Activated CD4-positive, alpha-beta memory T cell treated with anti-CD3 and anti-CD28 coated beads for 36 hours (primary cell): ENCODE results near the gene CLEC2L. TPM values are rescaled to one million over a fixed set of nuclear protein-coding genes. Genes with fewer than 3 reads are reported as not detected.

Source experiments
- CTCF ChIA-PET: fragments of 350-600 bp; sonication (Branson Sonifier 250); formaldehyde crosslinking; loops from one replicate; lab custom pipeline; 2021; ENCODE audit warnings: antibody characterized with exemption, inconsistent platforms; lab: Charles Lee
- POLR2A ChIA-PET: fragments of 350-600 bp; sonication (Branson Sonifier 250); formaldehyde crosslinking; loops from one replicate; lab custom pipeline; 2021; ENCODE audit warnings: antibody characterized with exemption; lab: Charles Lee
- DNase-seq: peaks from one replicate; pipeline ENCODE4 v3.0.0-alpha.2; 2020
- H3K27ac Mint-ChIP-seq: one replicate; pipeline ENCODE4 v1.8.0; 2021; ENCODE audit warnings: mixed read lengths
- H3K27me3 Mint-ChIP-seq: one replicate; pipeline ENCODE4 v1.8.0; 2021; ENCODE audit warnings: mixed read lengths
- H3K36me3 Mint-ChIP-seq: one replicate; pipeline ENCODE4 v1.8.0; 2021; ENCODE audit warnings: mixed read lengths
- H3K4me1 Mint-ChIP-seq: one replicate; pipeline ENCODE4 v1.8.0; 2021; ENCODE audit warnings: low read depth, mixed read lengths
- H3K4me3 Mint-ChIP-seq: one replicate; pipeline ENCODE4 v1.8.0; 2021; ENCODE audit warnings: mild to moderate bottlenecking, mixed read lengths
- H3K9me3 Mint-ChIP-seq: one replicate; pipeline ENCODE4 v1.8.0; 2021; ENCODE audit warnings: mixed read lengths
- intact Hi-C: fragments of 100-400 bp; cut with micrococcal nuclease; formaldehyde crosslinking; loops from one replicate; pipeline ENCODE4 v1.15.1; 2023
- total RNA-seq, 2 experiments: library from RNA; stranded (reverse); gene quantifications; one replicate each; pipeline ENCODE4 v1.2.3, GENCODE V29; 2021

CLEC2L gene
- total RNA-seq, 2 experiments from 2014 or later = not detected

- no peak overlapping the region for H3K4me3 Mint-ChIP-seq
- H3K36me3 Mint-ChIP-seq = no peaks in the 10 kb centered on the region
- no peaks in the 10 kb centered on the region for H3K9me3 Mint-ChIP-seq
- CTCF ChIA-PET = no interaction called here
- POLR2A ChIA-PET = interaction anchor here (1.6 kb wide), 1 partner anchor 18 kb away, joined by 3 read pairs; no protein-coding TSS in a partner anchor
- H3K4me1 Mint-ChIP-seq = peaks cover 14% of the 10 kb centered on the region
- H3K27me3 Mint-ChIP-seq = peaks cover 37% of the 10 kb centered on the region
- H3K27ac Mint-ChIP-seq = no peak overlapping the region
- intact Hi-C loops = no loop called here
- no peak for DNase-seq
Measured at GRCh38 chr7:139525239-139525638, 1.8 kb downstream of the CLEC2L start.

- POLR2A ChIA-PET = interaction anchor here (1.6 kb wide), 1 partner anchor 18 kb away, joined by 3 read pairs; no protein-coding TSS in a partner anchor
Measured at GRCh38 chr7:139525750-139526149, 2.3 kb downstream of the CLEC2L start.

GRCh38 chr7:139526578-139527544, 3.4 kb downstream of the CLEC2L start:
- no peaks in the 10 kb centered on the region for H3K9me3 Mint-ChIP-seq
- H3K27ac Mint-ChIP-seq = no peak overlapping the region
- peak; percentile 17 for DNase-seq
- H3K36me3 Mint-ChIP-seq = no peaks in the 10 kb centered on the region
- ChIA-PET CTCF (interaction anchor here (0.7 kb wide), 1 partner anchor 306 kb away, joined by 3 read pairs; no protein-coding TSS in a partner anchor), POLR2A (interaction anchor here (1.6 kb wide), 1 partner anchor 19 kb away, joined by 3 read pairs; no protein-coding TSS in a partner anchor)
- no peak overlapping the region for H3K4me3 Mint-ChIP-seq
- peaks cover 14% of the 10 kb centered on the region for H3K4me1 Mint-ChIP-seq
- peaks cover 28% of the 10 kb centered on the region for H3K27me3 Mint-ChIP-seq
- intact Hi-C loops = no loop called here

More at GRCh38 chr7:139525750-139526149, 2.3 kb downstream of the CLEC2L start:
- peaks cover 14% of the 10 kb centered on the region for H3K4me1 Mint-ChIP-seq
- H3K9me3 Mint-ChIP-seq = no peaks in the 10 kb centered on the region
- no peak overlapping the region for H3K4me3 Mint-ChIP-seq
- CTCF ChIA-PET = no interaction called here
- H3K36me3 Mint-ChIP-seq = no peaks in the 10 kb centered on the region
- intact Hi-C loops = no loop called here
- no peak for DNase-seq
- H3K27me3 Mint-ChIP-seq = peaks cover 37% of the 10 kb centered on the region
- no peak overlapping the region for H3K27ac Mint-ChIP-seq

GRCh38 chr7:139531094-139531493, 7.6 kb downstream of the CLEC2L start:
- peaks cover 6% of the 10 kb centered on the region for H3K4me1 Mint-ChIP-seq

GRCh38 chr7:139532636-139533155, 9.2 kb downstream of the CLEC2L start:
- Mint-ChIP-seq H3K27me3 (peaks cover 4% of the 10 kb centered on the region), H3K27ac (no peak overlapping the region), H3K4me3 (no peak overlapping the region), H3K9me3 (no peaks in the 10 kb centered on the region), H3K36me3 (no peaks in the 10 kb centered on the region), H3K4me1 (no peaks in the 10 kb centered on the region)
- POLR2A ChIA-PET = no interaction called here
- intact Hi-C loops = no loop called here
- no peak for DNase-seq
- CTCF ChIA-PET = no interaction called here

More at GRCh38 chr7:139531094-139531493, 7.6 kb downstream of the CLEC2L start:
- Mint-ChIP-seq H3K9me3 (no peaks in the 10 kb centered on the region), H3K36me3 (no peaks in the 10 kb centered on the region), H3K27ac (no peak overlapping the region), H3K4me3 (no peak overlapping the region), H3K27me3 (peaks cover 4% of the 10 kb centered on the region)
- ChIA-PET POLR2A (no interaction called here), CTCF (no interaction called here)
- no peak for DNase-seq
- intact Hi-C loops = no loop called here

GRCh38 chr7:139534096-139534495, 10.6 kb downstream of the CLEC2L start:
- H3K4me1 Mint-ChIP-seq = no peaks in the 10 kb centered on the region
- H3K27ac Mint-ChIP-seq = no peak overlapping the region
- intact Hi-C loops = no loop called here
- H3K4me3 Mint-ChIP-seq = no peak overlapping the region
- H3K36me3 Mint-ChIP-seq = no peaks in the 10 kb centered on the region
- H3K9me3 Mint-ChIP-seq = no peaks in the 10 kb centered on the region
- no peak for DNase-seq
- POLR2A ChIA-PET = no interaction called here
- CTCF ChIA-PET = interaction anchor here (0.7 kb wide), 1 partner anchor 196 kb away, joined by 3 read pairs; no protein-coding TSS in a partner anchor
- peaks cover 4% of the 10 kb centered on the region for H3K27me3 Mint-ChIP-seq

GRCh38 chr7:139534966-139535651, 11.6 kb downstream of the CLEC2L start:
- H3K4me1 Mint-ChIP-seq = no peaks in the 10 kb centered on the region
- ChIA-PET POLR2A (no interaction called here), CTCF (no interaction called here)
- no peaks in the 10 kb centered on the region for H3K9me3 Mint-ChIP-seq
- intact Hi-C loops = no loop called here
- no peak for DNase-seq
- no peak overlapping the region for H3K27ac Mint-ChIP-seq
- H3K4me3 Mint-ChIP-seq = no peak overlapping the region
- H3K27me3 Mint-ChIP-seq = peaks cover 4% of the 10 kb centered on the region
- H3K36me3 Mint-ChIP-seq = no peaks in the 10 kb centered on the region

GRCh38 chr7:139536152-139536551, 12.7 kb downstream of the CLEC2L start:
- Mint-ChIP-seq H3K9me3 (no peaks in the 10 kb centered on the region), H3K36me3 (no peaks in the 10 kb centered on the region), H3K27me3 (peaks cover 4% of the 10 kb centered on the region), H3K27ac (no peak overlapping the region), H3K4me1 (no peaks in the 10 kb centered on the region), H3K4me3 (no peak overlapping the region)
- intact Hi-C loops = no loop called here
- POLR2A ChIA-PET = no interaction called here
- no peak for DNase-seq
- CTCF ChIA-PET = no interaction called here

GRCh38 chr7:139538881-139539635, 15.6 kb downstream of the CLEC2L start:
- POLR2A ChIA-PET = no interaction called here
- Mint-ChIP-seq H3K36me3 (no peaks in the 10 kb centered on the region), H3K4me1 (no peaks in the 10 kb centered on the region), H3K27ac (no peak overlapping the region), H3K4me3 (no peak overlapping the region), H3K9me3 (no peaks in the 10 kb centered on the region), H3K27me3 (peaks cover 4% of the 10 kb centered on the region)
- DNase-seq = no peak
- CTCF ChIA-PET = no interaction called here
- intact Hi-C loops = no loop called here

- H3K4me3 Mint-ChIP-seq = no peak overlapping the region
- intact Hi-C loops = no loop called here
- CTCF ChIA-PET = interaction anchor here (0.6 kb wide), 1 partner anchor 508 kb away, joined by 3 read pairs; no protein-coding TSS in a partner anchor
- POLR2A ChIA-PET = no interaction called here
- no peak for DNase-seq
- H3K27ac Mint-ChIP-seq = no peak overlapping the region
- H3K9me3 Mint-ChIP-seq = no peaks in the 10 kb centered on the region
- H3K4me1 Mint-ChIP-seq = no peaks in the 10 kb centered on the region
- H3K27me3 Mint-ChIP-seq = no peaks in the 10 kb centered on the region
- H3K36me3 Mint-ChIP-seq = no peaks in the 10 kb centered on the region
Measured at GRCh38 chr7:139540203-139540602, 16.7 kb downstream of the CLEC2L start.

GRCh38 chr7:139541600-139542307, 18.3 kb downstream of the CLEC2L start:
- no peaks in the 10 kb centered on the region for H3K36me3 Mint-ChIP-seq
- no peaks in the 10 kb centered on the region for H3K9me3 Mint-ChIP-seq
- POLR2A ChIA-PET = no interaction called here
- H3K27ac Mint-ChIP-seq = no peak overlapping the region
- no peaks in the 10 kb centered on the region for H3K4me1 Mint-ChIP-seq
- DNase-seq = no peak
- CTCF ChIA-PET = no interaction called here
- intact Hi-C loops = no loop called here
- H3K27me3 Mint-ChIP-seq = no peaks in the 10 kb centered on the region
- H3K4me3 Mint-ChIP-seq = no peak overlapping the region
